ENCODE data around the gene SLC16A14.
"Not testable (repeated sequence)": the region's sequence is repeated elsewhere in the genome, so short reads cannot be mapped to it uniquely, and the experiment has no call there.

Gene SLC16A14

GRCh38 chr2:230068651-230069055 is at the start of gene SLC16A14:
SLC16A14 (minus strand) TSS chr2:230068924; CDS start chr2:230059352, 9,572 bp downstream.
- peak; percentile 36 for DNase-seq

DNA sequence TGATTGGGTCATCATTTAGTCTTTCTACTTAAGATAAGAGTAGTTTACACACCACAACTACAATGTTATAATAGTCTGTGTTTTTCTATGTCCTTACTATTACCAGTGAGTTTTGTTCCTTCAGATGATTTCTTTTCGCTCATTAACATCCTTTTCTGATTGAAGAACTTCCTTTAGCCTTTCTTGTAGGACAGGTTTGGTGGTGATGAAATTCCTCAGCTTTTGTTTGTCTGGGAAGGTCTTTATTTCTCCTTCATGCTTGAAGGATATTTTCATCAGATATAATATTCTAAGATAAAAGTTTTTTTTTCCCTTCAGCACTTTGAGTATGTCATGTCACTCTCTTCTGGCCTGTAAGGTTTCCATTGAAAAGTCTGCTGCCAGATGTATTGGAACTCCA is 38.0 kb upstream of the SLC16A14 start:
- DNase-seq: no peak

GRCh38 chr2:230101967-230102366 is 33.2 kb upstream of the SLC16A14 start:
- not testable (repeated sequence) for DNase-seq

DNA sequence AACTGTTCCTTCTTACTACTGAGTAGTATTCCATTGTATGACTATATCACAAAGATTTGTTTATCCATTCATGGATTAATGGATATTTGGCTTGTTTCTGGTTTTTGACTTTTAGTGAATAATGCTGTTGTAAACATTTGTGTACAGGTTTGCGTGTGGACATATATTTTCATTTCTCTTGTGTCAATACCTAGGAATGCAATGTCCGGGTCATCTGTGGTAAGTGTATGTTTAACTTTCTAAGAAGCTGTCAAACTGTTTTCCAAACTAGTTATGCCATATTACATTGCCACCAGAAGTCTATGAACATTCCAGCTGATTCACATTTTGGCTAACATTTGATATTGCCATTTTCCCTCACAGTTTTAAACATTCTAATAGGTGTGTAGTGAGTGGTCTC is 29.1 kb upstream of the SLC16A14 start:
- DNase-seq: no peak

DNA sequence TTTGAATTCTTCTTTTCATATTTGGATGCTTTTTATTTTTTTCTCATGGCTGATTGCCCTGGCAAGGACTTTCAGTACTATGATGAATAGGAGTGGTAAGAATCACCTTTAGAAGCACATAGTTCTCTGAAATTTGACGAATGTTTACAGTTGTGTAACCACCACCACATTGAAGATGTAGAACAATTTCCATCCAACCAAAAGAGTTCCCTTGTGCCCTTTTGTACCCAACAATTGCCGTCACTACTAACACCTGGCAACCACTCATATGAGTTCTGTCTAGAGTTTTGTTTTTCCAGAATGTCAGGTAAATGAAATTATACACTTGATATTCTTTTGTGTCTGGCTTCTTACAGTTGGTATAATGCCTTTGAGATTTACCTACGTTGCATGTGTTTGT is 28.7 kb upstream of the SLC16A14 start:
- DNase-seq: no peak

- no peak for DNase-seq
These were observed 22.2 kb upstream of the SLC16A14 start for GRCh38 chr2:230090967-230091366.

DNA sequence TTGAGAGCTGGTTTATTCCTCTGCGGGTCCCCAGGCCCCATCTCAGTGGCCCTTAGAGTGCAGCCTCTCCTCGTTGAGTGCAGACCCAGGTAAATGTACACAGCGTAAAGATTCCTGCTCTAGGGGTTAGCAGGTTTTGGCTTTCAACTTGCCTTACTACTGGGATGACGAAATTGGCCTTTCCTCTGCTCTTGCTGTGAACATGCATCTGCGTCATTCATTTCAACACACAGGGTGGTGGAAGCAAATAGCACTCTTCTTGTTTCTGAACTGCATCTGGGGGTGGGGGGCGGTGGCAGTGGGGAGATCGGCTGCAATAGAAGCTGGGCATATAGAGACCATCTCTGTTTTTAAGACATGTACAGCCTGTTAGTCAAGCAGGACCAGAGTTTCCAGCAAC is 16.5 kb upstream of the SLC16A14 start:
- DNase-seq: no peak

GRCh38 chr2:230077851-230078547 is 9.3 kb upstream of the SLC16A14 start:
- no peak for DNase-seq

DNA sequence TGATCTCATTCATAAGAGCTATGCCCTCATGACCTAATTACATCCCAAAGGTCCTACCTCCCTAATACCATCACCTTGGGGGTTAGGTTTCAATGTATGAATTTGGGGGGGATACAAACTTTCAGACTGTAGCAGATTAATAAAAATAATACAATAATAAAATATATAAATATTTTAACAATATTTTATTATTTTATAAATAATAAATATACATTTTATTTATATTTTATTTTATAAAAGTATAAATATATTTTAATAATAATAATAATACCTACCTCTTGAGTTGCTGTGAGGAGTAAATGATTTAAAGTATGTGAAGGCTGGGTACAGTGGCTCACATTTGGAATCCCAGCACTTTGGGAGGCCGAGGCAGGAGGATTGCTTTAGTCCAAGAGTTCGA is 8.1 kb upstream of the SLC16A14 start:
- no peak for DNase-seq

GRCh38 chr2:230075988-230076631 is 7.4 kb upstream of the SLC16A14 start:
- no peak for DNase-seq

DNA sequence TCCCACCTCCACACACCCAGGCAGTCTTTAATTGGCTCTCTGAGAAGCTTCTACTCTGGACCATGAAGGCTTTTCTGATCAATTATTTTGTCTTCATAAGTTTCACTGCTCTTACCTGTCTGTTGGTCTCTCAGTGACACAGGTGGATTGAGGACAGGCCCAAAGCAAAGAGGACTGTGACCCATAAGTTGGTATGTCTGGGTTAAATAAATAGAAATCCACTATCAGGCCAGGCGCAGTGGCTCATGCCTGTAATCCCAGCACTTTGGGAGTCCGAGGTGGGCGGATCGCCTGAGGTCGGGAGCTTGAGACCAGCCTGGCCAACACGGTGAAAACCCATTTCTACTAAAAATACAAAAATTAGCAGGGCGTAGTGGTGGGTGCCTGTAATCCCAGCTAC is 2.7 kb upstream of the SLC16A14 start:
- no peak for DNase-seq

GRCh38 chr2:230069402-230069801 is 678 bp upstream of the SLC16A14 start:
- DNase-seq: no peak

GRCh38 chr2:230068016-230068650 is 591 bp downstream of the SLC16A14 start:
- peak; percentile 58 for DNase-seq

GRCh38 chr2:230060672-230061293 is 7.9 kb downstream of the SLC16A14 start:
- DNase-seq: no peak

DNA sequence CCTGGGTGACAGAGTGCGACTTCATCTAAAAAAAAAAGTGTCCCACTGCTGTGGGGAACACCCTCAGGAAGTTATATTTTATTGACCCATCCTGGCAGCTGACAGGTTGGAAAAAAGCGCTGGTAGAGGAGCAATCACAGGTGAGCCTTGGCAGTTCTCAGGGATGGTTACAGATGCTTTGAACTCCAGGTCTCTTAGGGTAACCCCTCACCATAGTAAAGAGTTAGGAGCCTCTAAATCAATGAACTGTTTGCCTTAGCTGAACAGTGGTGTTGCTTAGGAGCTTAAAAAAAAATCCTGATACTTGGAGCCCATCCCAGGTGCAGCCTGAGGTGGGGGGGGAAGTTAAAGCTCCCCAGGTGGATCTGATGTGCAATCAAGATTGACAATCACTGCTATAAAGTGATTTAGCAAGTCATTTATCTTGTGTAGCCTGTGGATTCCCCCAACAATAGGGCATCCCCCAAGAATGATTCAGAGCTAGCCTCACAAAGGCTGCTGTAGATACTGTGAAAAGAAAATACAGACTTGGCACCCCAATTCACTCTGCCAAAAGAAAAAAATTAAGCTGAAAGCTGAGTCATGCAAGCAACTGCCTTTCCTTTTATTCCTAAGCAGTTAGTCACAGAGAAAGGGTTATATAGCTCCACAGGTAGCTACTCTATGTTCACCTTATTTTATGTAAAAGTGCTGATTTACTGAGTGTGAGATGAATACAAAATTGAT is 14.8 kb downstream of the SLC16A14 start:
- peak; percentile 14 for DNase-seq

DNA sequence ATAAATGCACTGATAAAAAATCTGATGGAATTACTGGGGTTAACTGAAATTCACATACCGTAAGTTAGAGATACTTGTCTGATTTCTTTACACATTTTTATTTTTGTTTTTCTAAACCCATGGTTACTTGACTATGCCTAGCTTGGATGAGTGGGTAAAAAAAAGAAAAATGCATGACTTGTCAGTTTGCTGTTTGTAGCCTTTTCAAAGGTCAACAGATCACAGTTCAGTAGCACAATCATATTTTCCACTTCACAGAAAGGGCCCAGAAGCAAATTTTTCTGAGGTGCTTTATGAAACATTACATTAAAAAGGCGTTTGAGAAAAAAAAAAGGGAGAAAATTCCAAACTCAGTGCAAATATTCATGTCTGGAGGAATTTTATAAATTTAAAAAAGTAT is 16.4 kb downstream of the SLC16A14 start:
- no peak for DNase-seq

DNA sequence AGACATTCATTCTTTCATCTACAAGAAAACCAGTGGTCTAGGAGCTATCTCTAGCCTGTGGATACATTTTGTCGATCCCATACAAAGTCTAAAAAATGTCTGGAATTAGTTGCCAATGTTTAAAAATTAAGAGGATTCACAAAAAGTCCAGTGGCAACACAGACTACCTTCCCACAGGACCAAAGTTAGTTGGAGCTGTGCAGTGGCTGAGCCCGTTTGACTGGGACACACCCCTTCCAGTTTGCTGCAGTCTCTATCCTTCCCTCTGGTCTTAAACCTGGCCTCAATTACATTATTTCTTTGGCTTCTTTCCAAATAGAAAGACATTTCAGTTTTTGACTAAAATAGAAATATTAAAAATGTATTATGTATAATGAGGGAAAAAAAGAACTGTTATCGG is 18.6 kb downstream of the SLC16A14 start:
- DNase-seq: no peak

- no peak for DNase-seq
These were observed 20.6 kb downstream of the SLC16A14 start for GRCh38 chr2:230048010-230048671.

- DNase-seq: no peak
These were observed 22.2 kb downstream of the SLC16A14 start for GRCh38 chr2:230046491-230046890.

DNA sequence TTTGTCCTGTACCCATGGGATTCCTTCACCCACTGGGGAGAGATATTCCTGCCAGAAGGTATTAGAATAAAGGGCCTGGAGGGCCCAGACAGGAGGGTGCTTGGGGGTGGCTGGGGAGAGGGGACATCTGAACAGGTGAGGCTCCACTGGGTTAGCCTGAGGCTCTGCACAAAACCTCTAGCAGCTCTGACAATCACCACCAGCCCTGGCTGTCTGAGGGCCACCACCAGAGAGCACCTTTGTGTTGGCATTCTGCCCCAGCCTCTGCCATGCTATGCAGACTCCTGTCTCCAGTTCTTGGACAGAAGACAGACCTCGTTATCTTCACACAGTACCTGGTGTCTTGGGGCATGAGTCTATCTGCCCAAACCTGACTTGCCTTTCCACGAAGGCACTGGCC is 25.3 kb downstream of the SLC16A14 start:
- no peak for DNase-seq

DNA sequence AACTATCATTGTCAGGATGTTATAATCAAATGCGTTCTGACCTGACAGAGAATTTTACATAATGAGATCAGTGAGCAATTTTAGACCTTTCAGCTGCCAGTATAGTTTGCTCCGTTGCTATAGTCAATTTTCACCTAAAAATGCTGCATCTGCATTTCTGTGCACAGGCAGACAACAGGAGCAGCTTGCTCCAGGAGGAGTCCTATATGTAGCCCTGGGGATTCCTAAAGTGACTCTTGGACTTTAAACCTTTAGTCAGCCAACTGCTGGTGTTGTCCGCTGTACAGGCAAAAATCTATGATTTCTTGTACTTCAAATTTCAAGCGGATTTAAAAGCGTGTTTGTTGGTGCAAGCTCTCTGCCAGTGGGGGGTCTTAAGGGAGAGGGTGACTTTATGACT is 25.7 kb downstream of the SLC16A14 start:
- no peak for DNase-seq

GRCh38 chr2:230042195-230042594 is 26.5 kb downstream of the SLC16A14 start:
- no peak for DNase-seq

DNA sequence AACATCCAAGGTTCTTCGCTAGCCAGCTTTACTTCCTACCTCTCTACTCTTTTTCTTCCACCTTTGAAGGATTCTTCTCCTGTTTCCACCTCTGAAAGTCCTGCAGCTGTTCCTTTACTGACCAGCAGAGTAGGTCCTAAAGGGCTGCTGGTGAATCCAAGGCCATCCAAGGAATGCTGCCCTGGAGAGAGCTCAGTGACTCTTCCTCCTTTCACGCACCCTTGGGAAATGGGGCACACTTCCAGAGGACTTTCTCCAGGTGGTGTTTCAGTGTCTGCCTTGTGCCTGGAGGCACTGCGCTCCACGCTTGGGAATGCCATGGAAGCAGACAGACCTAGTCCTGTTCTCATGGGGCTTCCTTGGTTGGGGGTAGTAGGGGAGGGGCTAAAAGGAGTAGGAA is 45.4 kb downstream of the SLC16A14 start:
- DNase-seq: no peak

Data from activated naive CD4-positive, alpha-beta T cell treated with anti-CD3 and anti-CD28 coated beads, Interleukin-2, amount 50 U/mL, for 16 hours (primary cell).